CD14-positive monocyte (primary cell): Measurements from ENCODE around the gene ARFGAP1. TPM values are rescaled to one million over a fixed set of nuclear protein-coding genes. Genes with fewer than 3 reads are reported as not detected.

Experiments
- DNase-seq, 3 donors: peaks; one replicate each; pipeline ENCODE4 v3.0.0-alpha.2; 2011 to 2022
- H2AFZ ChIP-seq: 2 replicates; pipeline ENCODE4 v1.6.0; 2012; ENCODE audit warnings: mild to moderate bottlenecking, low read depth, low read length, inconsistent platforms; ENCODE audit not compliant: insufficient read depth, poor library complexity, severe bottlenecking
- H3K27ac ChIP-seq, 2 donors: 1 replicate in 1 of 2; 2 replicates in 1 of 2; pipeline ENCODE4 v1.5.1; 2012 to 2013; ENCODE audit warnings: low read length in 2 of 2, control low read depth in 1 of 2, inconsistent platforms in 1 of 2, low read depth in 1 of 2, mild to moderate bottlenecking in 1 of 2
- H3K27me3 ChIP-seq, 2 donors: one replicate each; pipeline versions ENCODE4 v1.6.0 to v1.6.1; 2011 to 2013; ENCODE audit warnings: low read length in 2 of 2; ENCODE audit not compliant: control insufficient read depth in 2 of 2, insufficient read depth in 2 of 2
- H3K36me3 ChIP-seq, 2 donors: replicated peaks in 1 of 2; 1 replicate in 1 of 2; 2 replicates in 1 of 2; pipeline versions ENCODE4 v1.5.1 to v1.6.1; 2012 to 2013; ENCODE audit warnings: low read length in 2 of 2, control low read depth in 1 of 2, inconsistent platforms in 1 of 2, mild to moderate bottlenecking in 1 of 2; ENCODE audit not compliant: insufficient read depth in 2 of 2, control insufficient read depth in 1 of 2
- H3K4me1 ChIP-seq, 2 donors: 1 replicate in 1 of 2; 2 replicates in 1 of 2; pipeline versions ENCODE4 v1.5.1 to v1.6.1; 2012 to 2013; ENCODE audit warnings: low read length in 2 of 2, control low read depth in 1 of 2, inconsistent platforms in 1 of 2, mild to moderate bottlenecking in 1 of 2, moderate library complexity in 1 of 2; ENCODE audit not compliant: insufficient read depth in 2 of 2, control insufficient read depth in 1 of 2
- H3K4me2 ChIP-seq: replicated peaks from 2 replicates; pipeline ENCODE3; 2012; ENCODE audit warnings: low read length, moderate library complexity, mild to moderate bottlenecking; ENCODE audit not compliant: poor library complexity, severe bottlenecking; ENCODE audit errors: extremely low read depth
- H3K4me3 ChIP-seq, 3 experiments: fragments of 200-600 bp in 1 of 3; sonication (generic) in 1 of 3; replicated peaks in 1 of 3; 1 replicate in 2 of 3; 2 replicates in 1 of 3; pipeline ENCODE4 v1.5.1; 2011 to 2013; ENCODE audit warnings: low read length in 3 of 3, mild to moderate bottlenecking in 3 of 3, control low read depth in 2 of 3, low read depth in 2 of 3, inconsistent platforms in 1 of 3, moderate library complexity in 1 of 3
- H3K79me2 ChIP-seq: 2 replicates; pipeline ENCODE4 v1.6.0; 2012; ENCODE audit warnings: mild to moderate bottlenecking, control low read depth, inconsistent platforms, low read length, moderate library complexity; ENCODE audit not compliant: insufficient read depth
- H3K9ac ChIP-seq: 2 replicates; pipeline ENCODE4 v1.6.0; 2017; ENCODE audit warnings: low read length, mild to moderate bottlenecking; ENCODE audit not compliant: insufficient read depth, poor library complexity, severe bottlenecking
- H3K9me3 ChIP-seq, 2 donors: replicated peaks in 1 of 2; 1 replicate in 1 of 2; 2 replicates in 1 of 2; pipeline versions ENCODE4 v1.5.1 to v1.6.1; 2012 to 2013; ENCODE audit warnings: low read length in 2 of 2, control low read depth in 1 of 2; ENCODE audit not compliant: control insufficient read depth in 1 of 2, insufficient read depth in 1 of 2
- H4K20me1 ChIP-seq: 2 replicates; pipeline ENCODE4 v1.6.0; 2012; ENCODE audit warnings: mild to moderate bottlenecking, low read length, control low read depth, moderate library complexity; ENCODE audit not compliant: insufficient read depth
- H3K27ac Mint-ChIP-seq, 7 donors: one replicate each; pipeline ENCODE4 v1.8.0; 2020; ENCODE audit warnings: mild to moderate bottlenecking in 7 of 7, mixed read lengths in 7 of 7, moderate library complexity in 6 of 7, inconsistent platforms in 2 of 7
- H3K27me3 Mint-ChIP-seq, 3 donors: one replicate each; pipeline ENCODE4 v1.8.0; 2021 to 2022; ENCODE audit warnings: low read depth in 3 of 3, mild to moderate bottlenecking in 3 of 3, mixed read lengths in 3 of 3, moderate library complexity in 3 of 3, inconsistent platforms in 1 of 3
- H3K36me3 Mint-ChIP-seq, 2 donors: one replicate each; pipeline ENCODE4 v1.8.0; 2020; ENCODE audit warnings: mixed read lengths in 2 of 2, inconsistent platforms in 1 of 2, mild to moderate bottlenecking in 1 of 2
- H3K4me1 Mint-ChIP-seq: one replicate; pipeline ENCODE4 v1.8.0; 2020; ENCODE audit warnings: mild to moderate bottlenecking, mixed read lengths
- H3K4me3 Mint-ChIP-seq, 2 donors: one replicate each; pipeline ENCODE4 v1.8.0; 2020; ENCODE audit warnings: mild to moderate bottlenecking in 2 of 2, mixed read lengths in 2 of 2, moderate library complexity in 1 of 2
- H3K9me3 Mint-ChIP-seq, 7 donors: one replicate each; pipeline ENCODE4 v1.8.0; 2020 to 2022; ENCODE audit warnings: mixed read lengths in 7 of 7, mild to moderate bottlenecking in 6 of 7, moderate library complexity in 6 of 7, inconsistent platforms in 2 of 7
- WGBS: methylation state at CpG from one replicate; pipeline ENCODE4 v1.1.5; 2013; ENCODE audit warnings: missing lambda C conversion rate; ENCODE audit not compliant: insufficient coverage; 5-methylcytosine and 5-hydroxymethylcytosine counted together
- intact Hi-C, 2 donors: fragments of 100-400 bp; cut with micrococcal nuclease; formaldehyde crosslinking; loops; one replicate each; pipeline versions ENCODE4 v1.15.0 to v1.15.1; 2023
- polyA plus RNA-seq, 3 donors: library from polyadenylated mRNA; depleted of rRNA in 1 of 3; unstranded in 2 of 3; stranded (reverse) in 1 of 3; fragments of 300-500 nt in 2 of 3; fragments of >200 nt in 1 of 3; fragmentation: Illumina TruSeq in 2 of 3; gene quantifications; 1 replicate in 2 of 3; 2 replicates in 1 of 3; pipeline ENCODE4 v1.2.3, GENCODE V29; 2012 to 2021
- TF ChIP-seq, protein P1 (sequence below): fragments of 200-600 bp; IDR thresholded peaks from one replicate; pipeline ENCODE4 v1.8.0; 2022; ENCODE audit warnings: antibody characterized with exemption, mild to moderate bottlenecking

ARFGAP1 gene
- polyA plus RNA-seq, 3 donors, result 11.2 to 99.8 (median 14.1) TPM

DNA sequence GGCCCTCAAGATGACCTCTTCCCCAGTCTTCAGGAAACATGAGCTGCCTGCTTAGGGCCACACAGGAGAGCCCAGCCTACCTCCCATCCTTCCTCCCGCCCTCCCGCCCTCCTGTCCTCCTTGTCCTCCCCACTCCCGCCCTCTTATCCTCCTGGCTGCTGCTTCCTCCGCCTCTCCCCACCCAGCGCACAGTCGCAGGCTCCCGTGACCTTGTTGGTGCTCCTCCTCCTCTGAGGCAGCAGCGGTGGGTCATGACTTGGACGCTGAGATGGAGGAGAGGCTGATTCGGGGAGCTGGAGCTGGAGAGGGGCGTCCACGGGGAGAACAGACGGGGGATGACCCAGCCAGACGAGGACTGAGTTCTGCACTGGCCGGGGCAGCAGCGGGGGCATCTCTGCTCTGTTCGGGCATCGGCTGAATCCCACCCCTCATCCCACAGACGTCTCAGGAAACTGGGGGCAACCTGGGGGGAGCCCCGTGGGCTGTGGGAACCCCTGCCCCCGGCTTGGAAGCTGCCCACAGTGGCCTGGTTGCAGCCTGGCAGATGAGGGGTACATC, 56.2 kb downstream of the ARFGAP1 start:
- intact Hi-C loops, result no loop called here

DNA sequence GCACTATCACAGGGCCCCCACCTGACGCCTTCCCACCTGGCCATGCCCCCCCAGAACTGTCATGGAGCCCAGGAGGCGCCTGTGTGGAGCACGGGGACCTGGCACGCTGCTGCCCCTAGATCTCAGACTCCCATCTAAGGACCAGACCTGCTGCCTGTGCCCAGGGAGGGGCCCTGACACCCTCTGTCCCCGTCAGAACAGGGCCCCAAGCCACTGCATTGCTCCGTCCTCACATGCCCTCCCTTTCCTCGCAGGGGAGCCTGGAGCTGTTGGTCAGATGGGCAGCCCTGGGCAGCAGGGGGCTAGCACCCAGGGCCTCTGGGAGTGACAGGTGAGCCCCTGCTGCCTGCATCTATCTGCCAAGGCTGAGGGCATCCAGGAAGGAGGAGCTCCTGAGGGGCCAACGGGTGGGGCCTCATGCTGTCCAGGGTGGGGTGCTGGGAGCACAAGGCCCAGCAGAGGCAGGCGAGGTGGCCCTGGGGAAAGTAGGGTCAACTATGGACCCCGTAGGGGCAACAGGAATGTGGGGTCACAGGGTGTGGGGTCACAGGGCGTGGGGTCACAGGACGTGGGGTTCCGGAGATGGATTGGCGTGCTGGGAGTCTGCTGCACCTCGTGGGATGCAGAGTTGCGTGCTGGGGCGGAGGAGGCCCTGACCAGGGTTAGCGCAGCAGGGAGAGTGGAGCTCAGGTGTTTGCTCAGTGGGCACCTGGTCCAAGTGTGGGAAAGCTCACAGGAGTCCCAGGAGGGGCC, 56.9 kb downstream of the ARFGAP1 start:
- no peak overlapping the region for H3K9ac ChIP-seq
- Mint-ChIP-seq H3K27me3 (peaks cover 1 to 4% (median 4%) of the 10 kb centered on the region in 3 donors), H3K27ac (no peak overlapping the region), H3K4me1 (peaks cover 3% of the 10 kb centered on the region), H3K9me3 (peaks cover 14 to 24% (median 18%) of the 10 kb centered on the region in 7 donors), H3K36me3 (no peaks in the 10 kb centered on the region), H3K4me3 (no peak overlapping the region)
- no peak overlapping the region for H3K27ac ChIP-seq
- no peak overlapping the region for H3K4me3 ChIP-seq
- H3K79me2 ChIP-seq, result no peaks in the 10 kb centered on the region
- no peaks in the 10 kb centered on the region for H3K27me3 ChIP-seq
- H3K4me1 ChIP-seq, result peaks cover 5 to 6% of the 10 kb centered on the region in 2 donors
- H4K20me1 ChIP-seq, result no peaks in the 10 kb centered on the region
- H3K9me3 ChIP-seq, result peaks cover 11 to 23% of the 10 kb centered on the region in 2 donors
- 86% methylated on average over 18 of the region's 18 CpGs for WGBS
- TF ChIP-seq, protein P1, sequence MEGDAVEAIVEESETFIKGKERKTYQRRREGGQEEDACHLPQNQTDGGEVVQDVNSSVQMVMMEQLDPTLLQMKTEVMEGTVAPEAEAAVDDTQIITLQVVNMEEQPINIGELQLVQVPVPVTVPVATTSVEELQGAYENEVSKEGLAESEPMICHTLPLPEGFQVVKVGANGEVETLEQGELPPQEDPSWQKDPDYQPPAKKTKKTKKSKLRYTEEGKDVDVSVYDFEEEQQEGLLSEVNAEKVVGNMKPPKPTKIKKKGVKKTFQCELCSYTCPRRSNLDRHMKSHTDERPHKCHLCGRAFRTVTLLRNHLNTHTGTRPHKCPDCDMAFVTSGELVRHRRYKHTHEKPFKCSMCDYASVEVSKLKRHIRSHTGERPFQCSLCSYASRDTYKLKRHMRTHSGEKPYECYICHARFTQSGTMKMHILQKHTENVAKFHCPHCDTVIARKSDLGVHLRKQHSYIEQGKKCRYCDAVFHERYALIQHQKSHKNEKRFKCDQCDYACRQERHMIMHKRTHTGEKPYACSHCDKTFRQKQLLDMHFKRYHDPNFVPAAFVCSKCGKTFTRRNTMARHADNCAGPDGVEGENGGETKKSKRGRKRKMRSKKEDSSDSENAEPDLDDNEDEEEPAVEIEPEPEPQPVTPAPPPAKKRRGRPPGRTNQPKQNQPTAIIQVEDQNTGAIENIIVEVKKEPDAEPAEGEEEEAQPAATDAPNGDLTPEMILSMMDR, result no peak
- DNase-seq, result no peak
- intact Hi-C loops, result no loop called here
- no peak overlapping the region for H3K4me2 ChIP-seq
- no peaks in the 10 kb centered on the region for H3K36me3 ChIP-seq
- H2AFZ ChIP-seq, result no peak overlapping the region

More for the DNA sequence above, 56.2 kb downstream of the ARFGAP1 start:
- Mint-ChIP-seq H3K27me3 (peaks cover 4% of the 10 kb centered on the region in 3 donors), H3K4me1 (peaks cover 3% of the 10 kb centered on the region), H3K4me3 (no peak overlapping the region), H3K9me3 (peaks cover 14 to 24% (median 18%) of the 10 kb centered on the region in 7 donors), H3K36me3 (no peaks in the 10 kb centered on the region), H3K27ac (no peak overlapping the region)
- Histone ChIP-seq H3K4me3 (no peak overlapping the region), H3K9me3 (peaks cover 11 to 23% of the 10 kb centered on the region in 2 donors), H3K27ac (no peak overlapping the region), H3K9ac (no peak overlapping the region), H3K27me3 (no peaks in the 10 kb centered on the region), H3K36me3 (no peaks in the 10 kb centered on the region), H3K4me1 (peaks cover 5 to 6% of the 10 kb centered on the region in 2 donors), H4K20me1 (no peaks in the 10 kb centered on the region), H3K79me2 (no peaks in the 10 kb centered on the region), H3K4me2 (no peak overlapping the region), H2AFZ (no peak overlapping the region)
- TF ChIP-seq, protein P1, result no peak
- 65% methylated on average over 10 of the region's 21 CpGs for WGBS
- DNase-seq, result no peak
